PFSK-1 (cell line): ENCODE measurements around the gene IGSF11.

Source experiments
- FOXP2 ChIP-seq: optimal IDR thresholded peaks from 2 replicates; pipeline ENCODE3; 2011; ENCODE audit warnings: borderline replicate concordance, control low read depth, inconsistent platforms; ENCODE audit not compliant: insufficient read depth; ENCODE audit errors: extremely low read length, extremely low read depth
- POLR2AphosphoS5 ChIP-seq: IDR thresholded peaks from 2 replicates; pipeline ENCODE4 v1.6.1; 2012; ENCODE audit warnings: low read depth, mild to moderate bottlenecking, control low read depth, low read length, moderate library complexity
- REST ChIP-seq, 2 experiments: IDR thresholded peaks; 2 replicates each; pipeline versions ENCODE4 v1.6.1 to v1.8.0; 2011 to 2012; ENCODE audit warnings: low read depth in 2 of 2, low read length in 2 of 2, control low read depth in 1 of 2, inconsistent platforms in 1 of 2, mild to moderate bottlenecking in 1 of 2, moderate library complexity in 1 of 2; ENCODE audit not compliant: insufficient read depth in 1 of 2
- SIN3A ChIP-seq: IDR thresholded peaks from 2 replicates; pipeline ENCODE4 v1.6.1; 2012; ENCODE audit warnings: mild to moderate bottlenecking, low read length, moderate library complexity, borderline replicate concordance; ENCODE audit not compliant: insufficient read depth
- TAF1 ChIP-seq: IDR thresholded peaks from 2 replicates; pipeline ENCODE4 v1.6.1; 2012; ENCODE audit warnings: low read length, control low read depth, borderline replicate concordance; ENCODE audit not compliant: insufficient read depth

- no peak for TF ChIP-seq POLR2AphosphoS5
- TF ChIP-seq SIN3A: no peak
- TF ChIP-seq TAF1: no peak
- TF ChIP-seq REST (IDR thresholded peaks at IDR 0.05; ENCODE audit: insufficient read depth in 1 of 2, low read depth in 2 of 2, low read length in 2 of 2): no peak
- TF ChIP-seq FOXP2: no peak
Observed at GRCh38 chr3:118942195-118942594, 92.5 kb downstream of the IGSF11 start.
